ENCODE results near the gene GLB1L2.
"Not testable (repeated sequence)": the region's sequence is repeated elsewhere in the genome, so short reads cannot be mapped to it uniquely, and the experiment has no call there.

The GLB1L2 gene

GRCh38 chr11:134342572-134343340 lies 11.0 kb downstream of the GLB1L2 start:
- no peak for TF ChIP-seq CTCF (IDR thresholded peaks at IDR 0.05; ENCODE audit: low read depth, low read length)
- TF ChIP-seq MYC (IDR thresholded peaks at IDR 0.05; ENCODE audit: low read depth, low read length): no peak
- TF ChIP-seq POLR2A (IDR thresholded peaks at IDR 0.05; ENCODE audit: extremely low read depth, insufficient read length): no peak
- no peak for TF ChIP-seq MAX (IDR thresholded peaks at IDR 0.05; ENCODE audit: low read depth, low read length)
- DNase-seq (ENCODE audit: low read depth): no peak
- no peak overlapping the region for H3K4me3 ChIP-seq (ENCODE audit: low read depth, low read length)

GRCh38 chr11:134343646-134344045 lies 11.9 kb downstream of the GLB1L2 start:
- DNase-seq (ENCODE audit: low read depth): no peak
- TF ChIP-seq MAX (IDR thresholded peaks at IDR 0.05; ENCODE audit: low read depth, low read length) (no peak), POLR2A (IDR thresholded peaks at IDR 0.05; ENCODE audit: extremely low read depth, insufficient read length) (no peak), CTCF (IDR thresholded peaks at IDR 0.05; ENCODE audit: low read depth, low read length) (no peak)

GRCh38 chr11:134344497-134345236 lies 12.9 kb downstream of the GLB1L2 start:
- H3K4me3 ChIP-seq (ENCODE audit: low read depth, low read length); DNase-seq (ENCODE audit: low read depth): not testable (repeated sequence)

More at GRCh38 chr11:134343646-134344045, 11.9 kb downstream of the GLB1L2 start:
- no peak overlapping the region for H3K4me3 ChIP-seq (ENCODE audit: low read depth, low read length)

- DNase-seq (ENCODE audit: low read depth): no peak
- TF ChIP-seq CTCF (IDR thresholded peaks at IDR 0.05; ENCODE audit: low read depth, low read length): no peak
- no peak for TF ChIP-seq MAX (IDR thresholded peaks at IDR 0.05; ENCODE audit: low read depth, low read length)
- no peak for TF ChIP-seq MYC (IDR thresholded peaks at IDR 0.05; ENCODE audit: low read depth, low read length)
- no peak for TF ChIP-seq POLR2A (IDR thresholded peaks at IDR 0.05; ENCODE audit: extremely low read depth, insufficient read length)
- H3K4me3 ChIP-seq (ENCODE audit: low read depth, low read length): no peak overlapping the region
These were observed 13.4 kb downstream of the GLB1L2 start for GRCh38 chr11:134345237-134345550.

GRCh38 chr11:134346101-134346975 lies 14.6 kb downstream of the GLB1L2 start:
- no peak for TF ChIP-seq POLR2A (IDR thresholded peaks at IDR 0.05; ENCODE audit: extremely low read depth, insufficient read length)
- no peak for TF ChIP-seq MYC (IDR thresholded peaks at IDR 0.05; ENCODE audit: low read depth, low read length)
- DNase-seq (ENCODE audit: low read depth): no peak
- no peak overlapping the region for H3K4me3 ChIP-seq (ENCODE audit: low read depth, low read length)

- H3K4me3 ChIP-seq (ENCODE audit: low read depth, low read length): no peak overlapping the region
- DNase-seq (ENCODE audit: low read depth): no peak
- TF ChIP-seq POLR2A (IDR thresholded peaks at IDR 0.05; ENCODE audit: extremely low read depth, insufficient read length) (no peak), CTCF (IDR thresholded peaks at IDR 0.05; ENCODE audit: low read depth, low read length) (no peak), MYC (IDR thresholded peaks at IDR 0.05; ENCODE audit: low read depth, low read length) (no peak), MAX (IDR thresholded peaks at IDR 0.05; ENCODE audit: low read depth, low read length) (no peak)
These were observed 15.2 kb downstream of the GLB1L2 start for GRCh38 chr11:134346976-134347350.

Data from NB4 (cell line).